Measurements from ENCODE around the gene DUOX1. TPM values are rescaled to one million over a fixed set of nuclear protein-coding genes. Genes with fewer than 3 reads are reported as not detected.

The DUOX1 gene
- total and polyA plus RNA-seq, 2 of the 13 experiments (the other 11 are each of a cell fraction or from before 2014, with no cell fraction given) = 0.03 TPM; not detected in 1

- peak; percentile 64; the same call in 1 of the 2 replicates for TF ChIP-seq MYC (CRISPR knock-in tag; IDR thresholded peaks at IDR 0.05; ENCODE audit: borderline replicate concordance)
- TF ChIP-seq, protein P1, sequence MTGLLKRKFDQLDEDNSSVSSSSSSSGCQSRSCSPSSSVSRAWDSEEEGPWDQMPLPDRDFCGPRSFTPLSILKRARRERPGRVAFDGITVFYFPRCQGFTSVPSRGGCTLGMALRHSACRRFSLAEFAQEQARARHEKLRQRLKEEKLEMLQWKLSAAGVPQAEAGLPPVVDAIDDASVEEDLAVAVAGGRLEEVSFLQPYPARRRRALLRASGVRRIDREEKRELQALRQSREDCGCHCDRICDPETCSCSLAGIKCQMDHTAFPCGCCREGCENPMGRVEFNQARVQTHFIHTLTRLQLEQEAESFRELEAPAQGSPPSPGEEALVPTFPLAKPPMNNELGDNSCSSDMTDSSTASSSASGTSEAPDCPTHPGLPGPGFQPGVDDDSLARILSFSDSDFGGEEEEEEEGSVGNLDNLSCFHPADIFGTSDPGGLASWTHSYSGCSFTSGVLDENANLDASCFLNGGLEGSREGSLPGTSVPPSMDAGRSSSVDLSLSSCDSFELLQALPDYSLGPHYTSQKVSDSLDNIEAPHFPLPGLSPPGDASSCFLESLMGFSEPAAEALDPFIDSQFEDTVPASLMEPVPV (CRISPR knock-in tag; IDR thresholded peaks at IDR 0.05) = no peak
- 0 out of 2 replicates have a peak, but pooled peaks have one; percentile 36 for TF ChIP-seq NCOA2 (CRISPR knock-in tag; IDR thresholded peaks at IDR 0.05)
- TF ChIP-seq ZNF263 (CRISPR knock-in tag; IDR thresholded peaks at IDR 0.05) = no peak
- TF ChIP-seq NR2F2 (IDR thresholded peaks at IDR 0.05; ENCODE audit: borderline replicate concordance, low read depth) = peak; percentile 73; the same call in 1 of the 2 replicates
- TF ChIP-seq ZSCAN9 (CRISPR knock-in tag; IDR thresholded peaks at IDR 0.05; ENCODE audit: borderline replicate concordance) = peak; percentile 60; the same call in 1 of the 2 replicates
- TF ChIP-seq STAG1 (CRISPR knock-in tag; IDR thresholded peaks at IDR 0.05) = no peak
- TF ChIP-seq HMGXB4 (CRISPR knock-in tag; IDR thresholded peaks at IDR 0.05; ENCODE audit: borderline replicate concordance in 1 of 2, low read depth in 1 of 2) = peak; percentile 99 to 100
- TF ChIP-seq ZNF839 (CRISPR knock-in tag; IDR thresholded peaks at IDR 0.05; ENCODE audit: borderline replicate concordance) = no peak
- TF ChIP-seq SOX13 (IDR thresholded peaks at IDR 0.05) = peak; percentile 63; the same call in 1 of the 2 replicates
- peak in 1 of 2 experiments; percentile 86; a peak in 2 of 4 replicates for TF ChIP-seq SOX13 (CRISPR knock-in tag; conservative IDR thresholded peaks at IDR 0.05 in 1 of 2, IDR thresholded peaks at IDR 0.05 in 1 of 2)
- peak; percentile 79 for TF ChIP-seq FOSL2 (CRISPR knock-in tag; IDR thresholded peaks at IDR 0.05)
- peak; percentile 85 for TF ChIP-seq ZMYM4 (CRISPR knock-in tag; IDR thresholded peaks at IDR 0.05)
- TF ChIP-seq, protein P2, sequence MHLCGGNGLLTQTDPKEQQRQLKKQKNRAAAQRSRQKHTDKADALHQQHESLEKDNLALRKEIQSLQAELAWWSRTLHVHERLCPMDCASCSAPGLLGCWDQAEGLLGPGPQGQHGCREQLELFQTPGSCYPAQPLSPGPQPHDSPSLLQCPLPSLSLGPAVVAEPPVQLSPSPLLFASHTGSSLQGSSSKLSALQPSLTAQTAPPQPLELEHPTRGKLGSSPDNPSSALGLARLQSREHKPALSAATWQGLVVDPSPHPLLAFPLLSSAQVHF (CRISPR knock-in tag; IDR thresholded peaks at IDR 0.05) = no peak
Observed at GRCh38 chr15:45200001-45200798, 70.4 kb downstream of the DUOX1 start (continued).
